ENCODE data around the gene SALL3. TPM values are rescaled to one million over a fixed set of nuclear protein-coding genes. Genes with fewer than 3 reads are reported as not detected.
"Not testable (repeated sequence)": the region's sequence is repeated elsewhere in the genome, so short reads cannot be mapped to it uniquely, and the experiment has no call there.

SALL3 gene
- total and polyA plus RNA-seq, 8 donors, result not detected

DNA sequence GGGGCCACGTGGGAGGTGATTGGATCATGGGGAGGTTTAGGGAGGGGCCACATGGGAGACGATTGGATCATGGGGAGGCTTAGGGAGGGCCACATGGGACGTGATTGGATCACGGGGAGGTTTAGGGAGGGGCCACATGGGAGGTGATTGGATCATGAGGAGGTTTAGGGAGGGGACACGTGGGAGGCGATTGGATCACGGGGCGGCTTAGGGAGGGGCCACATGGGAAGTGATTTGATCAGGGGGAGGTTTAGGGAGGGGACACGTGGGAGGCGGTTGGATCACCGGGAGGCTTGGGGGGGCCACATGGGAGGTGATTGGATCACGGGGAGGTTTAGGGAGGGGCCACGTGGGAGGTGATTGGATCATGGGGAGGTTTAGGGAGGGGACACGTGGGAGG, 22.5 kb upstream of the SALL3 start:
- peaks cover 0 to 9% (median 5%) of the 10 kb centered on the region in 4 donors for H3K9me3 ChIP-seq
- WGBS, 5 donors, result 87 to 92% (median 91%) methylated on average over 14 of the region's 14 CpGs
- H3K27me3 ChIP-seq, result peaks cover 0 to 7% (median 0%) of the 10 kb centered on the region in 3 donors
- intact Hi-C loops (cut with DNase I; ENCODE audit: low total_unique reads), result no loop called here
- no peak overlapping the region for H3K4me3 ChIP-seq
- H3K4me1 ChIP-seq, result no peaks in the 10 kb centered on the region
- no peak for DNase-seq
- TF ChIP-seq POLR2A (IDR thresholded peaks at IDR 0.05) (no peak), POLR2AphosphoS5 (IDR thresholded peaks at IDR 0.05) (no peak), CTCF (IDR thresholded peaks at IDR 0.05) (no peak), EP300 (IDR thresholded peaks at IDR 0.05) (no peak)
- H3K27ac ChIP-seq, result no peak overlapping the region
- H3K36me3 ChIP-seq, result no peaks in the 10 kb centered on the region

- WGBS, 5 donors, result 82 to 89% (median 88%) methylated on average over 6 of the region's 6 CpGs
- no peak overlapping the region for H3K27ac ChIP-seq
Measured at GRCh38 chr18:78960709-78961108, 18.9 kb upstream of the SALL3 start.

DNA sequence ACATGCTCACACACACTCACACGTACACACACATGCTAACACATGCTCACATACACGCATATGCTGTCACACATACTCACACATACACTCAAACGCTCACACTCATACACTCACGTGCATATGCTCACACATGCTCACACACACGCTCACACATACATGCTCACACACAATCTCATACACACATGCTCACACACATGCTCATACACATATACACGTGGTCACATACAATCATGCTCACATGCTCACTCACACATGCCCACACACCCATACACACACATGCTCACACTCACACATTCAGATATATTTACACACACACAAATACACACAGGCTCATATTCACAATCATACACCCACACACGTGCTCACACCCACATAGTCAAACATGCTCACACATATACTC, 17.5 kb upstream of the SALL3 start:
- peaks cover 0 to 4% (median 0%) of the 10 kb centered on the region in 4 donors for H3K9me3 ChIP-seq

More at GRCh38 chr18:78960709-78961108, 18.9 kb upstream of the SALL3 start:
- intact Hi-C loops (cut with DNase I; ENCODE audit: low total_unique reads), result no loop called here
- Histone ChIP-seq H3K4me3 (no peak overlapping the region), H3K36me3 (no peaks in the 10 kb centered on the region), H3K4me1 (no peaks in the 10 kb centered on the region), H3K27me3 (peaks cover 0 to 3% (median 0%) of the 10 kb centered on the region in 3 donors), H3K9me3 (peaks cover 0 to 4% (median 0%) of the 10 kb centered on the region in 4 donors)
- no peak for TF ChIP-seq CTCF (IDR thresholded peaks at IDR 0.05)
- no peak for TF ChIP-seq EP300 (IDR thresholded peaks at IDR 0.05)
- TF ChIP-seq POLR2A (IDR thresholded peaks at IDR 0.05), result no peak
- no peak for TF ChIP-seq POLR2AphosphoS5 (IDR thresholded peaks at IDR 0.05)
- DNase-seq, result no peak

DNA sequence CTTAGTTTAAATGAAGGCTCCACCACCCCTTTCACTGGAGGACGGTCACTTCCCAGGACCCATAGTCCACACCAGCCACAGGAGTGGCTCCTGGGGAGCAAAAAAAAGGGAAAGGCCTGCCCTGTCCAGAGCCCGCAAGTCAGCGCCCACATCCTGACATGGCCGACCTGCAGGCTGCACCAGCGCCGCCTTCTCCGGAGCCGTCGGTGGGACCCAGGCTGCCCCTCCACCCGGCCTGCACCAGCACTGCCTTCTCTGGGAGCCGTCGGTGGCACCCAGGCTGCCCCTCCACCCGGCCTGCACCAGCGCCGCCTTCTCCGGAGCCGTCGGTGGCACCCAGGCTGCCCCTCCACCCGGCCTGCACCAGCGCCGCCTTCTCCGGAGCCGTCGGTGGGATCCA, 14.9 kb upstream of the SALL3 start:
- H3K9me3 ChIP-seq; DNase-seq; intact Hi-C loops (cut with DNase I; ENCODE audit: low total_unique reads); H3K4me1 ChIP-seq; H3K27ac ChIP-seq; H3K4me3 ChIP-seq; H3K36me3 ChIP-seq: not testable (repeated sequence)
- H3K27me3 ChIP-seq, result peaks cover 0 to 27% (median 0%) of the 10 kb centered on the region in 3 donors
- 86 to 94% (median 92%) methylated on average over 9 to 24 of the region's 24 CpGs for WGBS, 5 donors

More for the DNA sequence above, 17.5 kb upstream of the SALL3 start:
- H3K4me3 ChIP-seq, result no peak overlapping the region
- WGBS, 5 donors, result 77 to 88% (median 84%) methylated on average over 7 of the region's 7 CpGs
- TF ChIP-seq POLR2AphosphoS5 (IDR thresholded peaks at IDR 0.05) (no peak), EP300 (IDR thresholded peaks at IDR 0.05) (no peak), POLR2A (IDR thresholded peaks at IDR 0.05) (no peak), CTCF (IDR thresholded peaks at IDR 0.05) (no peak)
- H3K27me3 ChIP-seq, result peaks cover 0 to 17% (median 0%) of the 10 kb centered on the region in 3 donors
- intact Hi-C loops (cut with DNase I; ENCODE audit: low total_unique reads), result no loop called here
- no peak overlapping the region for H3K27ac ChIP-seq
- DNase-seq, result no peak
- H3K4me1 ChIP-seq, result no peaks in the 10 kb centered on the region
- H3K36me3 ChIP-seq, result no peaks in the 10 kb centered on the region

- intact Hi-C loops (cut with DNase I; ENCODE audit: low total_unique reads), result no loop called here
- no peaks in the 10 kb centered on the region for H3K36me3 ChIP-seq
- DNase-seq, result no peak
- H3K9me3 ChIP-seq, result peaks cover 0 to 4% (median 0%) of the 10 kb centered on the region in 4 donors
- no peak overlapping the region for H3K4me3 ChIP-seq
- TF ChIP-seq CTCF (IDR thresholded peaks at IDR 0.05) (no peak), POLR2A (IDR thresholded peaks at IDR 0.05) (no peak), POLR2AphosphoS5 (IDR thresholded peaks at IDR 0.05) (no peak), EP300 (IDR thresholded peaks at IDR 0.05) (no peak)
- no peak overlapping the region for H3K27ac ChIP-seq
- peaks cover 0 to 32% (median 0%) of the 10 kb centered on the region in 3 donors for H3K27me3 ChIP-seq
- WGBS, 5 donors, result 78 to 87% (median 79%) methylated on average over 23 of the region's 23 CpGs
- H3K4me1 ChIP-seq, result no peaks in the 10 kb centered on the region
Measured at GRCh38 chr18:78965260-78965659, 14.4 kb upstream of the SALL3 start.
